ENCODE results near the gene CFAP69. TPM values are rescaled to one million over a fixed set of nuclear protein-coding genes. Genes with fewer than 3 reads are reported as not detected.
"Not testable (repeated sequence)": the region's sequence is repeated elsewhere in the genome, so short reads cannot be mapped to it uniquely, and the experiment has no call there.

CFAP69 gene
- total RNA-seq, 2 experiments from 2014 or later, result 0.42 TPM; not detected in 1

- no peak overlapping the region for H3K27ac Mint-ChIP-seq
- H3K9me3 Mint-ChIP-seq (ENCODE audit: low read depth), result no peaks in the 10 kb centered on the region
- H3K36me3 Mint-ChIP-seq, result no peaks in the 10 kb centered on the region
- DNase-seq (no peak), ATAC-seq (no peak)
- peak overlapping the region; percentile 11 for H3K4me3 Mint-ChIP-seq
- H3K4me1 Mint-ChIP-seq, result peaks cover 17% of the 10 kb centered on the region
- CTCF ChIA-PET, result no interaction called here
- H3K27me3 Mint-ChIP-seq, result peaks cover 34% of the 10 kb centered on the region
Measured at GRCh38 chr7:90239625-90240228, 5.2 kb upstream of the CFAP69 start.

DNA sequence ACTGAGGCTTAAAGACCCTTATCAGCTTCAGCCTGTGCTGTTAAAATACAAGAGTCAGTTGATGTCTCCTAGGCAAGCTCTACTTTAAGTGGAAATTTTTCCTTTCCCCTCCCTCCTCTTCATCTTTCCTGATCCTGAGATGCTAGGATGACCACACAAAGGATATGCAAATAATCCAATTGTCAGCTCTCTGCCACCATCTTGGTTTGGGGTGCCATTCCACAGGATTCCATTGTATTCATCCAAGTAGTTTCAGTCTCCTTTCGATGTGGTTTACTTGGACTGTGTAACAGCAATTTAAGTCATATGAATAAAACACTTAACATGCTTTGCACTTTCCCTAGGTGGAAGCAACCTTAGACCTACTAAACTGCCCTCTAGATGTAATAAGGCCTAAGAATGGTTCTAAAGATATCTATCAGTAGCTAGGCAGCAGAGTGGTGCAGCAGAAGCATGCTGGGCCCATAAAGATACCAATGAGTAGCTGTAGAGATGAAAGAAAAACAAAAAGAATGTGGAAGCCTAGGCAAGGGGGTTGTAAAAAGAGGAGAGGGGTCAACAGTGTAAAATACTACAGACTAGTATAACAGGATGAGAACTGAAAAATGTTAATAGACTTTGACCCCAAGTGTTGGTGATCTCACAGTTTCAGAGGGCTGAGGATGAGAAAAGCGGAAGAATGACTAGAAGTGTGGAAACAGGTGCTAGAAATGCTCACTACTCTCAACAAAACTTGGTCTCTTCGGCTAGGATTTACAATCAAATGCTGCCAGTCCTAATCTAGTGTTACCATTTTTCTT, 2.4 kb upstream of the CFAP69 start:
- no peaks in the 10 kb centered on the region for H3K9me3 Mint-ChIP-seq (ENCODE audit: low read depth)

DNA sequence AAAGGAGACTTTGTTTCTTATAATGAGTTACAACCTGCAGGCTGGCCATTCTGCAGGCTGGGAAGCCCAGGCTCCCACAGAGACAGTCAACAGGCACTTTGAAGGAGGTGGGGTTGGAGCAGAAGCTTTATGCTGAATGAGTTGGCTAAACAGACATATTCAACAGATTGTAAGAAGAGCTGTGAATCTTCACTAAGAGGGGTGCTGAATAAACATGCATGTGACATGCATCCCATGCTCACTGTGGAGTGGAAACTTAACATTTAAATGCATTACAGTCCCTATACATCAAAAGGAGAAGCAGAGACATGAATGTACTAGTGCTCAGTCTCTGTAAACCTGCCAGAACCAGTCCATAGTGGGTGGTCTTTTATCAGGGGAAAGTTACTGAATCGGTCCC, 1.4 kb upstream of the CFAP69 start:
- Mint-ChIP-seq H3K9me3 (ENCODE audit: low read depth) (no peaks in the 10 kb centered on the region), H3K27ac (no peak overlapping the region), H3K27me3 (peaks cover 49% of the 10 kb centered on the region), H3K4me3 (no peak overlapping the region), H3K4me1 (peaks cover 27% of the 10 kb centered on the region), H3K36me3 (no peaks in the 10 kb centered on the region)
- ATAC-seq (no peak), DNase-seq (no peak)
- CTCF ChIA-PET, result interaction anchor here (0.9 to 1.4 kb wide), 2 partner anchors 91 to 186 kb away, joined by 3 read pairs; no protein-coding TSS in a partner anchor

More for the DNA sequence above, 2.4 kb upstream of the CFAP69 start:
- H3K4me3 Mint-ChIP-seq, result no peak overlapping the region
- H3K36me3 Mint-ChIP-seq, result no peaks in the 10 kb centered on the region
- H3K27me3 Mint-ChIP-seq, result peaks cover 51% of the 10 kb centered on the region
- H3K27ac Mint-ChIP-seq, result no peak overlapping the region
- H3K4me1 Mint-ChIP-seq, result peaks cover 27% of the 10 kb centered on the region
- ATAC-seq, result no peak
- DNase-seq, result no peak
- CTCF ChIA-PET, result interaction anchor here (1.4 kb wide), 1 partner anchor 187 kb away, joined by 3 read pairs; no protein-coding TSS in a partner anchor

DNA sequence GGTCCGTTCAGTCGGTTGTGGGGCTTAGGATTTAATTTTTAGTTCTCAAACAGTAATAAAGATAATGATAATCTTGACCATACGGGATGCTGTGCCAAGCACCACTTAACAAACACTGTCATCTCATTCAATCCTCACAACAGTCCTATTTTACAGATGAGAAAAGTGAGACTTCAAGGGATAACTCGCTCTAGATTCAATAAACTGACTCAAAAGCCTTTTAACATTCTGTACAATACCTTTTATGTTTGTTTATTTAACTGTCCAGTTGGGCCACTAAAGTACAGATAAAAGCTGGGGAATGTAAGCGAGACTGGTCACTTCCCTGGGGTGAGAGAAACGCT, 437 bp upstream of the CFAP69 start:
- no peak for ATAC-seq
- H3K36me3 Mint-ChIP-seq, result no peaks in the 10 kb centered on the region
- CTCF ChIA-PET, result no interaction called here
- no peak overlapping the region for H3K27ac Mint-ChIP-seq
- H3K27me3 Mint-ChIP-seq, result peaks cover 53% of the 10 kb centered on the region
- H3K4me1 Mint-ChIP-seq, result peaks cover 26% of the 10 kb centered on the region
- no peak for DNase-seq
- H3K4me3 Mint-ChIP-seq, result peak overlapping the region; percentile 87
- H3K9me3 Mint-ChIP-seq (ENCODE audit: low read depth), result no peaks in the 10 kb centered on the region

DNA sequence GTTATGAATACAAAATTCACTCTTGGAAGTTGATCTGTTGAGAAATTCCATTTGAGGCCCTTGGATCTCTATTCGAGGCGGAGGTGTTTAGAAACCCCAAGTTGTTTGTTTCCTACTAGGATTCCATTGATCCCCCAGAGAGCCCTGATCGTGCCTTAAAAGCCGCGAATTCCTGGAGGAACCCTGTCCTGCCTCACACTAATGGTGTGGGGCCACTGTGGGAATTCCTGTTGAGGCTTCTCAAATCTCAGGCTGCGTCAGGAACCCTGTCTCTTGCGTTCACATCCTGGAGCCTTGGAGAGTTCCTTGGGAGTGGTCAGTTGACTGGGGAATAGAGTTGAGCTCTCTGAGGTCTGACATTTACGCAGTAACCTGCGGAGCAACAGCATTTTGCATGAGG, 1.2 kb downstream of the CFAP69 start:
- DNase-seq, result no peak
- Mint-ChIP-seq H3K9me3 (ENCODE audit: low read depth) (no peaks in the 10 kb centered on the region), H3K27ac (no peak overlapping the region), H3K27me3 (peaks cover 59% of the 10 kb centered on the region), H3K4me3 (peak overlapping the region; percentile 87), H3K36me3 (no peaks in the 10 kb centered on the region), H3K4me1 (peaks cover 22% of the 10 kb centered on the region)
- CTCF ChIA-PET, result no interaction called here
- no peak for ATAC-seq

- CTCF ChIA-PET, result no interaction called here
- Mint-ChIP-seq H3K36me3 (no peaks in the 10 kb centered on the region), H3K27ac (no peak overlapping the region)
Measured at GRCh38 chr7:90248706-90249105, 3.7 kb downstream of the CFAP69 start.

DNA sequence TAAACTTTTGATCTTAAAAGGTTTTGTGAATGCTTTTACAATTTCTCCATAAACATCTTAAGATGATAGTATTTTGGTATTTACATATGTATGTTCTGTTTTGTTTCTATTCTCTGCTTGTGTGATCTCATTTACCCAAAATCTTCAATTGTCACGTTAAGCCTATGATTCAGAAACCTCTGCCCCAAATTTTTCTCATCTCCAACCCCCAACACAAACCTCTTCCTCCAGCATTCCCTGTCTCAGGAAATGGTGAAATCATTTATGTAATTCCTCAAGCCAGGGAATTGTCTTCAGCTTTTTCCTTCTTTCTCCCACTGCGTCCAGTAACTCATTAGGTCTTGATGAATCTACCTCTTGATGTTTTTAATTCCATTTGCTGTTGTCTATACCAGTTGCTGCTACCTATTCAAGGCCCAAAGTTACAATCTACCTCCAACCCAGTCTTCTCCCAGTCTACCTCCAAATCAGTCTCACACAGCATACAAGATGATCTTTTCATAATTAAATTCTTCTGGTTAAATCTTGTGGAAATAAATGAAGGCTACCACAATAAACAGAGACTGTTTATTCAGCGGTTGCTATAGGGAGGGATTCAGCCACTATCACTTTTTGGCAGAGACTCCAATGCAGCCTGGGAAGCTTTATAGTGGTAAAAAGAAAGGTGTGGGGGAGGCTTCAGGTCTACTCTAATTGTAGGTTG, 5.8 kb downstream of the CFAP69 start:
- CTCF ChIA-PET, result no interaction called here

More at GRCh38 chr7:90248706-90249105, 3.7 kb downstream of the CFAP69 start:
- ATAC-seq (no peak), DNase-seq (no peak)
- no peaks in the 10 kb centered on the region for H3K9me3 Mint-ChIP-seq (ENCODE audit: low read depth)
- H3K27me3 Mint-ChIP-seq, result peaks cover 52% of the 10 kb centered on the region
- peaks cover 20% of the 10 kb centered on the region for H3K4me1 Mint-ChIP-seq
- H3K4me3 Mint-ChIP-seq, result no peak overlapping the region

DNA sequence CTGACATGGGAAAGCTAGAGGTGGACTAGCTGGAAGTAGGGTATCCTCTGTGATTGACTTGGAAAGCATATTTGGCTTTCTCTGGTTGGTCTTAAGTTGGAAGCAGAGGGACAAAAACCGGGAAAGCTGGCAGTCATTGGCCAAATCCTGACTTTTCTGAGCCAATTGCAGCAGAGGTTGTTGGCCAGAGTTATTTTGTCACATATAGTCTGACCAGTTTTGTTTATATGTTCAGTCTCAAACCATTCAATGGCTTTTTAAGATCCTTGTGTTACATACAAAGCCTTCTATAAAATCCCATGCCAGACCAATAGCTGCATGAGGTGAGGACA, 6.3 kb downstream of the CFAP69 start:
- no peak overlapping the region for H3K4me3 Mint-ChIP-seq
- CTCF ChIA-PET, result no interaction called here
- no peaks in the 10 kb centered on the region for H3K4me1 Mint-ChIP-seq
- no peaks in the 10 kb centered on the region for H3K36me3 Mint-ChIP-seq
- DNase-seq (no peak), ATAC-seq (no peak)
- no peak overlapping the region for H3K27ac Mint-ChIP-seq
- H3K27me3 Mint-ChIP-seq, result peaks cover 36% of the 10 kb centered on the region
- no peaks in the 10 kb centered on the region for H3K9me3 Mint-ChIP-seq (ENCODE audit: low read depth)

More for the DNA sequence above, 5.8 kb downstream of the CFAP69 start:
- H3K4me1 Mint-ChIP-seq, result peaks cover 3% of the 10 kb centered on the region
- no peak for DNase-seq
- peaks cover 41% of the 10 kb centered on the region for H3K27me3 Mint-ChIP-seq
- ATAC-seq, result no peak
- H3K9me3 Mint-ChIP-seq (ENCODE audit: low read depth), result no peaks in the 10 kb centered on the region
- no peak overlapping the region for H3K27ac Mint-ChIP-seq
- no peak overlapping the region for H3K4me3 Mint-ChIP-seq
- H3K36me3 Mint-ChIP-seq, result no peaks in the 10 kb centered on the region

- CTCF ChIA-PET, ATAC-seq, H3K4me1 Mint-ChIP-seq: not testable (repeated sequence)
Measured at GRCh38 chr7:90256011-90256410, 11.0 kb downstream of the CFAP69 start.

GRCh38 chr7:90256778-90257177, 11.8 kb downstream of the CFAP69 start:
- H3K9me3 Mint-ChIP-seq (ENCODE audit: low read depth), result no peaks in the 10 kb centered on the region
- peaks cover 20% of the 10 kb centered on the region for H3K27me3 Mint-ChIP-seq
- H3K4me3 Mint-ChIP-seq, result no peak overlapping the region
- no peaks in the 10 kb centered on the region for H3K36me3 Mint-ChIP-seq
- CTCF ChIA-PET, result interaction anchor here (1.4 to 1.5 kb wide), 2 partner anchors 103 to 173 kb away, joined by 3 to 7 read pairs; partner anchors contain the start of gene STEAP1
- ATAC-seq (no peak), DNase-seq (no peak)
- H3K4me1 Mint-ChIP-seq, result no peaks in the 10 kb centered on the region
- H3K27ac Mint-ChIP-seq, result no peak overlapping the region

More at GRCh38 chr7:90256011-90256410, 11.0 kb downstream of the CFAP69 start:
- H3K27ac Mint-ChIP-seq; H3K9me3 Mint-ChIP-seq (ENCODE audit: low read depth); H3K4me3 Mint-ChIP-seq; DNase-seq; H3K36me3 Mint-ChIP-seq: not testable (repeated sequence)
- H3K27me3 Mint-ChIP-seq, result peaks cover 22% of the 10 kb centered on the region

DNA sequence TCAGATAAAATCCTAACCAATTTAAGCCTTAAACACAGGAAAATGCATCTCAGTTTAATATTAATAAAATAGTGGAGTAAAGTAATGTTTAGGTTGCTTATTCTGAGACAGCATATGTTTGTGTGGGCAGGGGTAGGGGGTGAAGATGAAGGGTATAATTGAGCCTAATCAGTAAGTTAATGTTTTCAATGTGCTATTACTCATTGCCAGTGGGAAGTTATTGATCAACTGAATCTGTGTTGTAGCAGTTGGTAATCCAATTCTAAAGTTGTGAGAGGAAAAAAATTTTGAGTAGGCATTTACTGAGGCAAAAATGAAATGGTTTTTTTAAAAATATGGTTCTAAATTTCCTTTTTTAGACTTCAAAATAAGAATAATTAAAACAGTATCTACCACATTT, 16.5 kb downstream of the CFAP69 start:
- Mint-ChIP-seq H3K36me3 (no peaks in the 10 kb centered on the region), H3K27me3 (peaks cover 13% of the 10 kb centered on the region), H3K27ac (no peak overlapping the region), H3K4me3 (no peak overlapping the region), H3K9me3 (ENCODE audit: low read depth) (no peaks in the 10 kb centered on the region), H3K4me1 (no peaks in the 10 kb centered on the region)
- DNase-seq, result no peak
- CTCF ChIA-PET, result interaction anchor here (1.0 to 1.1 kb wide), 2 partner anchors 16 to 85 kb away, joined by 3 read pairs; partner anchors contain the start of gene GTPBP10
- no peak for ATAC-seq

DNA sequence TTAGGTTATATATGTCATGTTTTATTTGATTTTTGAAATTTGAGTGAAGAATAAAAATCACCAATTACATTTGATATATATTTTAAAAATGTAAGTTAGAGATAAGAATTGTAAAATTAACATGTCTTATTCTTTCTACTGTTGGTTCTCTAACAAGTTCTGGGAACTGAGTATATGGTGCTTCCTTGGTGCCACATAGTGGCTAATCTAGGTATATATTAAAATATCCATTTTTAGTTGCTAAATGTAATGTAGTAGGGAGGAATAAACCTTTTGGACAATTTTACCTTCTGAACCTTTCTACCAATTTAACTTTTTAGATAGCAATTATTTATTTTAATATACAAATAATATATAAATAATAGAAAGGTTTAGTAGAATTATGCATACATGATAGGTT, 17.5 kb downstream of the CFAP69 start:
- DNase-seq (no peak), ATAC-seq (no peak)
- CTCF ChIA-PET, result no interaction called here
- no peaks in the 10 kb centered on the region for H3K36me3 Mint-ChIP-seq
- H3K4me1 Mint-ChIP-seq, result no peaks in the 10 kb centered on the region
- no peaks in the 10 kb centered on the region for H3K9me3 Mint-ChIP-seq (ENCODE audit: low read depth)
- peaks cover 14% of the 10 kb centered on the region for H3K27me3 Mint-ChIP-seq
- H3K4me3 Mint-ChIP-seq, result no peak overlapping the region
- H3K27ac Mint-ChIP-seq, result no peak overlapping the region

- no peak overlapping the region for H3K4me3 Mint-ChIP-seq
- CTCF ChIA-PET, result interaction anchor here (1.0 kb wide), 1 partner anchor 113 kb away, joined by 6 read pairs; no protein-coding TSS in a partner anchor
- no peaks in the 10 kb centered on the region for H3K36me3 Mint-ChIP-seq
- DNase-seq (no peak), ATAC-seq (no peak)
- H3K9me3 Mint-ChIP-seq (ENCODE audit: low read depth), result no peaks in the 10 kb centered on the region
- H3K4me1 Mint-ChIP-seq, result no peaks in the 10 kb centered on the region
- H3K27me3 Mint-ChIP-seq, result peaks cover 9% of the 10 kb centered on the region
- no peak overlapping the region for H3K27ac Mint-ChIP-seq
Measured at GRCh38 chr7:90266808-90267207, 21.8 kb downstream of the CFAP69 start.
